Stimulated activated CD4-positive, alpha-beta T cell treated with anti-CD3 and anti-CD28 coated beads, Interleukin-1b, Interleukin-23, amount 100 ng/mL, for 1 hour (primary cell): Measurements from ENCODE around the gene IRX4.

Experiments
- DNase-seq, 2 donors: peaks; one replicate each; pipeline ENCODE4 v3.0.0-alpha.2; 2020; ENCODE audit warnings: low read depth in 2 of 2

The IRX4 gene

DNA sequence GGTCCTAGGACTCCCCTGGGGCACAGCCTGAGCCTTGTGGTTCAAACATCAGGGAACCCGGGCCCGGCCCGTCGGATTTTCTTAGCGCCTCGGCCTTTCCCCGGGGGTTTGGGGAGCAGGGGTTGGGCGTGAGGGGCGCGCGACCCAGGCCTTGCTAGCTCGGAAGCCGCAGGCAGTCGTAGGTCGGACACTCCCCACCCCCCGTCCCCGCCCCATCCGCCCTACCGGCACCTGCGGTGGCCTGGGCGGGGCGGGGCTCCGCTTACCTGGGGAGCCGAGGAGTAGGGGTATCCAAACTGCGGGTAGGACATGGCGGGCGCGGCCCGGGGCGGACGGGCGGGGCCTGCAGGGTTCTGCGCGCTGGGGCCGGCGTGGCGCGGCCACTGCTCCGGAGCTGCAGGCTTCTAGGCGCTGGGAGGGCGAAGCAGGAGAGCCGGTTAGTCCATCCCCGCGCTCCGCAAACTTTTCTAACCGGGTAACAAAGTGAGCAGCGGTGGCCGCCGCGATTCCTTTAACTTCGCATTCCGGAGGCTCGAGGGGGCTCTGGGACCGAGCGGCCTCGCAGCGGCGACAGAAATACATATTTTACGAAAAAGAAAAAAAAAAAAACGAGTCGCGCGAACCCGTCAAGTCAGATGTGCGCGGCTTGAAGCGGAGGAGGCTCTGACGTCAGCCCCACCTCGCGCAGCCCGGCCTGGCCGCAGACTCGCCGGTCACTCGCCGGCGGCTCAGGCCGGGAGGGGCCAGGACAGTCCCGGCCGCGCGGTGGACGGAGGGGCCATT lies at the start of gene IRX4:
TSS of gene IRX4 (minus strand) at position 589 of the 783 bp plus-strand sequence. CDS start at position 311, 278 bp downstream.
- no peak for DNase-seq

- DNase-seq: no peak
Measured at GRCh38 chr5:1931604-1932231, 49.0 kb upstream of the IRX4 start.

DNA sequence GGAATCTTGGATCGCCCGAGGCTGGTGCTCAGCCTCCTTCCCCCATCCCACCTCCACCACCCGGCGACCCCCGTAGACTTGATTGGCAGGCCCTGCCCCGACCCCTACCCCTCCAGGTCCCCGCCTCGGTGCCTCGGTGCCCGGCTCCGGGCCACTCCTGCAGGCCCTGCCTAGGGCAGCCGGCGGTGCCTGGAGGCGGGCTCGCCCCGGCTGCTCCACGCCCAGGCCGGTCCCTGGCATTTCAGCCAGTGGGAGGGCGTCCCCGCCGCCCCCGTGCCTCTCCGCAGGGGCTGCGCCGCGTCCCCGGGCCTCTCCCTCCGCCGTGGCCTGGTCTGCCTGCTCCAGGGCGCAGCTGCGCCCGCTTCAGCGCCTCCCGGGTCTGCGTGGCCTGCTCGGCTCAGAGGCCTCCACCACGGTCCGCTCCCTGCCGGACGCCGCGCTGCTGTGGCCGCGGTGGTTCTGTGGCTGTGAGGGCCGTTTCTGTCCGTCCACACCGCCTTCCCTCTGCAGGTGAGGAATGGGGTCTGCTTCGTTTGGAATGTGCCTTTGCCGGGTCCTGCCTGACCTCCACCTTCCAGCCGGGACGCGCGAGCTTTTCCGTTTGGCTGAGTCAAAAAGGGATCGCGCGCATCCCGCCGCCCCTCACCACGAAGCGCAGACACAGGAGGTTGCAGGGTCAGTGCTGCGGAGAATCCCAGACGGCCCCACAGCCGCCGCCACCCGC lies 48.3 kb upstream of the IRX4 start:
- no peak for DNase-seq

- no peak for DNase-seq
Measured at GRCh38 chr5:1930501-1930879, 47.8 kb upstream of the IRX4 start.

- DNase-seq: no peak
Measured at GRCh38 chr5:1929108-1929991, 46.6 kb upstream of the IRX4 start.

DNA sequence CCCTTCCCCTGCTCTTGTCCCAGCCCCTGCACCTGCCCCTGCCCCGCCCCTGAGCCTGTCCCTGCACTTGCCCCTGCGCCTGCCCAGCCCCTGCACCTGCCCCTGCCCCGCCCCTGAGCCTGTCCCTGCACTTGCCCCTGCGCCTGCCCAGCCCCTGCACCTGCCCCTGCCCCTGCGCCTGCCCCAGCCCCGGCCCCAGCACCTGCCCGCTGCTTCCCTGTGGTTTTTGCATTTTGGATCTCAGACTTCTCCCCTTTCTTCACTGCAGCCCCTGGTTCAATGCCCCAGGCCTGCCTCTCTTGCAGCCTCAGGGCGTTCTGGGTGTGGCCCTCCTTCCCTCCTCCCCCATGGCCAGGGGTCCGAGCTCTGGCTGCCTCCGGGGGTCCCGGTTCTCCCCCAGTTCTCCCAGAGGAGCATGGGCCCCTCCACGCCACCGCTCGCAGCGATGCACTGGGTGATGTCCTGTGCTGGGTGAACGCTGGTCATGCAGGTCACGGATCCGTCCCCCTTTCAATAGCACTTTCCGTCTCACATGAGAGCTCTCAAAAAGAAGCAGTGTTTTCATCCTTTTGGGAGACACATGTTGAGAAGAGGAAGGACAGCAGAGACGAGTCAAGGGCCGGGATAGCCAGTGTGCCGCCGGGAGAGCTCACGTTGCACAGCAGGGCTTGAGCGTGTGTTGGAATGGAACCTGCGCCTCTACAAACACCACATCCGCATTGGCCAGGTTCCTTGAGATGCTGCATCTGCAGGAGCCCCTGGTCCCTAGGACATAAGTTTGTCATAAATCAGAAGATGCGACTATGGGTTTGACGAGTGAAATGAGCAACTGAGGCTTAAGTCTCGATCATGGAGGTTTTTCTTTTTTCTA lies 44.0 kb upstream of the IRX4 start:
- no peak for DNase-seq

- no peak for DNase-seq
Measured at GRCh38 chr5:1926071-1926440, 43.3 kb upstream of the IRX4 start.

DNA sequence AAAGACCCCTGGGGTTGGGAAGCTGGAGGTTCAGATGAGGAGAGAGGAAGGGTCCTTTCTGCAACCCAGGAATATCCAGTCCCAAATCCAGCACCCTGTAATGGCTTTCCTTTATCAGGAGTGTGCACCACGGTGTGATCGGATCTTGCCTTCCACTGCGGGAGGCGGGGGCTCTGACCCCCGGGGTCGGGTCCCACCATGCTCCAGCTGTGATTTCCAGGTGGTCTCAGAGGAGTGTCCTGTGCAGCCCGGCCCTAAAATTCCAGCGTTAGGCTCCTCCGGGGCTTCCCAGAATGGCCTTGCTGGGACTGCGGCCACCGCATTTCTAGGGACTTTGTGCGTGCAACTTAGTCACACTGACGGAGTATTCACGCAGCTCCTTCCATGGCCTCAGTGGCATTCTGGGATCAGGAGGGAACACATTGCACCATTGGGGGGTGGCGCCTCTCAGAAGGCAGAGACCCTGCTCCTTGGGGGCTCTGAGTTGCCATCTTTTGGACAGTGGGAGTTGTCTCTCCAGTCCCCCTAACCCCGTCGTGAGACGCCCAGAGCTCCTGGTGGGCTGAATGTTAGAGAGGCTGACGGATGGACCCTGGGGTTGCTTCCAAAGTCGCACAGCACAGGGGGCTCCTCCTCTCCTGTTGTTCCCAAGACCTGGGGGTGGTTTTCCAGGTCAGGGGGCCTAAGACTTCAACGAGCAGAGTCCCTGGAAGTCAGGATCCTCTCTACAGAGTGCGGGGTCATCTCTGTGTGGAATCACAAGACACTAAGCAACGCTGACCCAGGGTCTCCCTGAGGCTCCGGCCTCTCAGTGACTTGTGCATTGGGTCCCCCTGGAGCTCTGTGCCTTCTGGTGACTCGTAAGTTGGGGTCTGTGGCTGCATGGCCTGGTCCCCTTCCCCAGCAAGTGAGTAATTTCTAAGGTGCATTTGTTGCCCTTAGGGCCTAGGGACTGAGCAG lies 42.7 kb upstream of the IRX4 start:
- DNase-seq: no peak

- DNase-seq: no peak
Measured at GRCh38 chr5:1923766-1924165, 41.0 kb upstream of the IRX4 start.

GRCh38 chr5:1923341-1923740 lies 40.6 kb upstream of the IRX4 start:
- no peak for DNase-seq

GRCh38 chr5:1921711-1922110 lies 39.0 kb upstream of the IRX4 start:
- no peak for DNase-seq

DNA sequence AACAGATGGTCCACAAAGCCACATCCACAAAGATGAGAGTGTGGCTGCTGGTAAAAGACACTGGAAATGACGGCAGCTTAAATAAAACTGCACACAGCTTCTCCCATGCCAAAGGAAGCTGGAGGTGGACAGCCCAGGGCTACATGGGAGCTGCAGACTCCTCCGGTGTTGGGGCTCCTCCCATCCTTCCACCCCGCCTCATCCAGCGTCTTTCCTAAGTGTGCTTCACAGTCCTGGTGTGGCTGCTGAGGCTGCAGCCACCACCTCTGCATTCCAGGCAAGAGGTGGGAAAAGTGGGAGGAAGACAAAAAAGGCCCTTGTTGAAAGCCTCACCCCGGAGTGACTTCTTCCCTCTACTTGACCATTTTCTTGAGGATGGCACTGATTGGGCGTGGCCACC lies 37.0 kb upstream of the IRX4 start:
- no peak for DNase-seq

DNA sequence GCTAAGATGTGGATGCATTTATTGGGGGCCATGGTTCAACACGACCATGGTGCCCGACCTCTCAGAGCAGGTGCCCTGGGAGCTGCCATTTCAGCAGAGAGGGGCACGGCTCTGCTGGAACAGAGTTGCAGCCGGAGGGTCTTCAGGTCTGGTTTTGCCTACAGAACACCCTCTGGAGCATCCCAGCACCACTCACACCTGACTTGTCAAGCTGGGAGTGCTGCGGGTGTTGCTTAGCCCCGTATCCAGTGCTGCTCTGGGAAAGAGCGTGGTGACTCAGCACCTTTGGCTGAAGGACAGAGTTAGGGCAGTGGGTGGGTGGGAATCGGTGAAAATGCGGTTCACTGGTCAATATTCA lies 36.5 kb upstream of the IRX4 start:
- DNase-seq: no peak

DNA sequence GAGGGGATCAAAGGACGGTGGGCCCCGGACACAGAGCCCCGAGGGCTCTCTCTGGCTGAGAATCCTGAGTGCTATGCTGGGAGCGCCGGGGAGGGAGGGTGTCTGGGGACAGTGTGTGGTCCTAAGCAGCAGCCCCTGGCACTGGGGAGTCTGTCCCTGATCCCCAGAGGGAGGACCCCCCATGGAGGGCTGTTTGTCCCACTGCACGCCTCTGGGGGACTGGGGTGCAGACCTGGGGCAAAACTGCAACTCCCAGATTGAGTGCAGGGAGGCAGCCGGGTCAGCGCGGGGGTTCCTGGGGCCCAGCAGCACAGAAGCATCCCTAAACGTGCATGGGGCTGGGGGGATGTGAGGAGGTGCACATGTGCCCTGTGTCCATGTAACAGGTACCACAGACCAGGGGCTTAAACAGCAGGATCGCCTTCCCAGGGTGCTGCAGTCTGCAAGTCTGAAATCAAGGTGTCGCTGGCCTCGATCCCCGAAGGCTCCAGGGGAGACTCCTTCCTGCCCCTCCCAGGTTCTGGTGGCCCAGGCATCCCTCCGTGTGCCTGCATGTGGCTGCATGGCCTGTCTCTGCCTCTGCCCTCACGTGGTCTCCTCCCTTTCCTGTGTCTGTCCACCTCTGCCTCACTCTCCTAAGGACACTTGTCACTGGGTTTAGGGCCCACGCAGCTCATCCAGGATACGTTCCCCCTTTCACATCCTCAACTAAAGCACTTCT lies 35.9 kb upstream of the IRX4 start:
- no peak for DNase-seq

DNA sequence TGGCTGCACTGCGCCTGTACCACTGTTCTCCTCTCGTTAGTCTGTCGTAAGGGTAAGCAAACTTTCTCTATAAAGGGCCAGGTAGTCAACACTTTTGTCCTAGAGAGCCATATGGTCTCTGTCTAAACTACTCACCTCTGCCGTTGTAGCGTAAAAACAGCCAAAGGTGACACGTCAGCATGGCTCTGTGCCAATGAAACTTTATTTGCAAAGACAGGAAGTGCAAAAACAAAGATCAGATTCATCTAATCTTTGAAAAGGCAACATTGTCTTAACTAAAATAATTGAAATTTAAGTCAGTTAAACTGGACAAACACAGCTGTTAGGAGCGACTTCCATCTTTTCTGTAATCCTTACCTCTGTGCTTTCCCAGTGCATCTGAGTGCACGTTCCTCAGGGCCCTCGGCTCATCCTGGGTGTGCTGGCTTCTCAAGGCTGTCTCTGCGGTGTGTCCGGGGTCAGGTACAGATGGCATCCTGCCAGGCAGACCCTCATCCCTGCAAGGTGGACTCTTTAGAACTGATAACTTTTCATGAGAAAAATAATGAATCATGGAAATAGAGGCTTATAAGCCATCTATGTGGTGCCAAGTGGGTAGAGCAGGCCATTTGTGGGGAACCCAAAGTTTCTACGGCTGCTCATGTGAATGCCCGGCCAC lies 35.2 kb upstream of the IRX4 start:
- DNase-seq: no peak

GRCh38 chr5:1916041-1917001 lies 33.6 kb upstream of the IRX4 start:
- no peak for DNase-seq

DNA sequence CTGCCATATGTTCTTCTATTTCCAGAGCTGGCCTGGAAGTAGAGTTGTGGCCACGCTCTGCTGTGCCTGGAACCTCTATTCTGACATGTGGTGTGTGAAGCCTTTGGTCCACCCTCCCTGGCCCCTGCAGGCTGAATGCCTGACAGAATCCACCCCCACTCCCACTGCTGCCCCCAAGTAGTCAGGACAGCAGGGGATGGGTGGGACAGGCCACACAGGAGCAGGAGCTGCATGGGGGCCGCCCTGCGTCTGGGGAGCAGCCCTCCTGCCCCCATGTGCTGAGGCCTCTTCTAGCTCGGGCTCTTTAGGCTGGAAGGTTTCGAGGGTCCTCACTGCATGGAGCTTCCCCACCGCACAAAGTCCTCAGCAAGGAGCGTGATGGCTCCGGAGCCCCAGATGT lies 32.6 kb upstream of the IRX4 start:
- DNase-seq: no peak

DNA sequence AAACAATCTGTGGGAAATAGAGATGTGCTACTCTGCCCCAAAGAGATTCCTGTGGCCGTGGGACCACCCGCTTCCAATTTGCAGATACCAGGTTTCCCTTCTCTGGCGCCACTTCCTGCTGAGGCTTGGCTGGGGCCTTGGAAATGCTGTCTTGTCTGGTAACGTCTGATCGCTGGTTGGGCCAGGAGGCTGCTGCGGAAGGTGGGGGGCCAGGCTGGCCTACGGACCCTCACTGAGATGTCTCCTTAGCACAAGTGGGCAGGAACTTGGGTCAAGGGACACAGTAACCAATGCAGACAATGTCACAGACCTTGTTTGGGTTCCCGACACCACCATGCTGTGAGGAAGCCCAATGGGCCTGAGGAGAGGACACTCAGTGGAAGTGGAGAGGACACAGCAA lies 31.7 kb upstream of the IRX4 start:
- DNase-seq: no peak
